HepG2 (cell line): ENCODE measurements around the gene COPS7B. TPM values are rescaled to one million over a fixed set of nuclear protein-coding genes. Genes with fewer than 3 reads are reported as not detected.

Source experiments
- ATAC-seq: fragments of 200-7000 bp; cut with Tn5 transposase; 3 replicates; pipeline ENCODE4 v1.9.1; 2020; ENCODE audit warnings: mild to moderate bottlenecking, moderate library complexity
- BruUV-seq: library from RNA; stranded (reverse); fragments of 400-500 nt; replicated peaks from 2 replicates; lab custom pipeline; 2021; lab: Mats Ljungman, UMichigan
- CTCF ChIA-PET: fragments of 300-600 bp; formaldehyde crosslinking; extraction: SDS; loops from one replicate; lab custom pipeline; 2021; ENCODE audit warnings: low total read pairs, inconsistent platforms, low intra/inter-chr PET ratio; lab: Yijun Ruan, JAX
- POLR2A ChIA-PET: fragments of 350-600 bp; sonication (Branson Sonifier 250); formaldehyde crosslinking; loops from one replicate; lab custom pipeline; 2020; ENCODE audit warnings: antibody characterized with exemption, inconsistent platforms; lab: Yijun Ruan, JAX
- DNase-seq: peaks from one replicate; pipeline ENCODE4 v3.0.0-alpha.2; 2015; ENCODE audit warnings: low spot score
- FAIRE-seq: peaks from 3 replicates; lab custom pipeline; 2011; peaks lifted over from hg19 to GRCh38; lab: Jason Lieb, UNC
- H2AFZ ChIP-seq: one replicate; pipeline ENCODE4 v1.6.1; 2011; ENCODE audit warnings: low read length, inconsistent platforms
- H3K27ac ChIP-seq: fragments of 300-600 bp; 3 replicates; pipeline ENCODE4 v1.8.0; 2011; ENCODE audit warnings: mixed run types, mild to moderate bottlenecking, mixed read lengths, low read length, inconsistent platforms; ENCODE audit not compliant: insufficient read depth; ENCODE audit errors: extremely low read length
- H3K27me3 ChIP-seq, 2 experiments: fragments of 200-600 bp in 1 of 2; 2 replicates in 1 of 2; 3 replicates in 1 of 2; pipeline versions ENCODE4 v1.6.0 to v1.8.0; 2011; ENCODE audit warnings: low read length in 2 of 2, mild to moderate bottlenecking in 2 of 2, moderate library complexity in 2 of 2, inconsistent platforms in 1 of 2; ENCODE audit not compliant: insufficient read depth in 2 of 2, control insufficient read depth in 1 of 2
- H3K36me3 ChIP-seq, 2 experiments: fragments of 200-600 bp in 1 of 2; replicated peaks in 1 of 2; 2 replicates in 1 of 2; 3 replicates in 1 of 2; pipeline versions ENCODE4 v1.5.1 to v1.8.0; 2011; ENCODE audit warnings: low read length in 2 of 2, inconsistent platforms in 1 of 2; ENCODE audit not compliant: insufficient read depth in 2 of 2, control insufficient read depth in 1 of 2
- H3K4me1 ChIP-seq: 2 replicates; pipeline ENCODE4 v1.5.1; 2012; ENCODE audit warnings: low read length, inconsistent platforms; ENCODE audit not compliant: insufficient read depth
- H3K4me2 ChIP-seq: 2 replicates; pipeline ENCODE4 v1.6.0; 2011; ENCODE audit warnings: low read depth, low read length, inconsistent platforms
- H3K4me3 ChIP-seq, 3 experiments: fragments of 200-600 bp in 1 of 3; sonication (generic), shearing (Covaris generic) in 1 of 3; replicated peaks in 1 of 3; 2 replicates each; pipeline ENCODE4 v1.5.1; 2011 to 2016; ENCODE audit warnings: low read length in 3 of 3, inconsistent platforms in 2 of 3, low read depth in 2 of 3, mild to moderate bottlenecking in 2 of 3, control low read depth in 1 of 3, mixed read lengths in 1 of 3; ENCODE audit not compliant: insufficient read depth in 1 of 3
- H3K79me2 ChIP-seq: one replicate; pipeline ENCODE4 v1.6.1; 2011; ENCODE audit warnings: low read length, inconsistent platforms; ENCODE audit not compliant: insufficient read depth
- H3K9ac ChIP-seq: 2 replicates; pipeline ENCODE4 v1.6.0; 2011; ENCODE audit warnings: mild to moderate bottlenecking, low read depth, low read length, inconsistent platforms; ENCODE audit not compliant: insufficient read depth
- H3K9me3 ChIP-seq: 2 replicates; pipeline ENCODE4 v1.5.1; 2012; ENCODE audit warnings: mild to moderate bottlenecking, low read length
- H4K20me1 ChIP-seq: 2 replicates; pipeline ENCODE4 v1.6.0; 2011; ENCODE audit warnings: inconsistent platforms, mild to moderate bottlenecking, low read length, moderate library complexity; ENCODE audit not compliant: insufficient read depth
- AGO1 ChIP-seq: fragments of 200-400 bp; formaldehyde crosslinking; IDR thresholded peaks from 2 replicates; pipeline ENCODE4 v1.6.1; 2017; ENCODE audit warnings: mild to moderate bottlenecking, low read depth, low read length, moderate library complexity; ENCODE audit not compliant: poor library complexity, severe bottlenecking
- CCDC6 ChIP-seq: sonication (generic); formaldehyde crosslinking; IDR thresholded peaks from 2 replicates; pipeline ENCODE4 v1.8.1; 2022; ENCODE audit warnings: mild to moderate bottlenecking, missing genetic modification reagents, moderate library complexity
- GLI4 ChIP-seq: sonication (generic); formaldehyde crosslinking; IDR thresholded peaks from 2 replicates; pipeline ENCODE4 v1.5.1; 2020; ENCODE audit warnings: missing genetic modification reagents, mild to moderate bottlenecking, moderate library complexity, borderline replicate concordance
- HNF4G ChIP-seq, 2 experiments: sonication (generic) in 1 of 2; formaldehyde crosslinking in 1 of 2; IDR thresholded peaks; 2 replicates each; pipeline versions ENCODE4 v1.4.0 to v1.6.1; 2011 to 2020; ENCODE audit warnings: borderline replicate concordance in 2 of 2, low read depth in 2 of 2, mild to moderate bottlenecking in 2 of 2, low read length in 1 of 2, missing genetic modification reagents in 1 of 2, moderate library complexity in 1 of 2
- KAT8 ChIP-seq: IDR thresholded peaks from 2 replicates; pipeline ENCODE4 v1.6.1; 2016; ENCODE audit warnings: missing genetic modification reagents, missing compliant biosample characterization
- KDM6A ChIP-seq: IDR thresholded peaks from 2 replicates; pipeline ENCODE4 v1.6.1; 2016; ENCODE audit warnings: low read depth
- KLF9 ChIP-seq: IDR thresholded peaks from 2 replicates; pipeline ENCODE4 v1.6.1; 2016; ENCODE audit warnings: low read depth
- MAX ChIP-seq: IDR thresholded peaks from 2 replicates; pipeline ENCODE4 v1.6.1; 2012; ENCODE audit warnings: inconsistent platforms
- SRSF4 ChIP-seq: fragments of 200-400 bp; formaldehyde crosslinking; IDR thresholded peaks from one replicate; pipeline ENCODE4 v1.6.1; 2018; ENCODE audit warnings: mild to moderate bottlenecking, low read depth, low read length, moderate library complexity; ENCODE audit not compliant: poor library complexity, severe bottlenecking
- SRY ChIP-seq: sonication (generic); formaldehyde crosslinking; IDR thresholded peaks from 2 replicates; pipeline ENCODE4 v1.8.0; 2022; ENCODE audit warnings: mild to moderate bottlenecking, missing genetic modification reagents
- STAT6 ChIP-seq: sonication (generic); formaldehyde crosslinking; IDR thresholded peaks from 2 replicates; pipeline ENCODE4 v1.4.0; 2020; ENCODE audit warnings: missing genetic modification reagents, mild to moderate bottlenecking, borderline replicate concordance
- TMF1 ChIP-seq: sonication (generic); formaldehyde crosslinking; IDR thresholded peaks from 2 replicates; pipeline ENCODE4 v1.8.1; 2022; ENCODE audit warnings: low read depth, missing genetic modification reagents
- ZBTB42 ChIP-seq: sonication (generic); formaldehyde crosslinking; IDR thresholded peaks from 2 replicates; pipeline ENCODE4 v1.5.0; 2020; ENCODE audit warnings: mild to moderate bottlenecking, missing genetic modification reagents
- ZC3H13 ChIP-seq: sonication (generic); formaldehyde crosslinking; IDR thresholded peaks from 2 replicates; pipeline ENCODE4 v1.8.1; 2023; ENCODE audit warnings: mild to moderate bottlenecking, missing genetic modification reagents, moderate library complexity
- ZNF253 ChIP-seq: sonication (generic); formaldehyde crosslinking; IDR thresholded peaks from 2 replicates; pipeline ENCODE4 v1.8.0; 2022; ENCODE audit warnings: mild to moderate bottlenecking, missing genetic modification reagents, borderline replicate concordance
- ZNF274 ChIP-seq: sonication (generic); formaldehyde crosslinking; IDR thresholded peaks from 2 replicates; pipeline ENCODE4 v1.5.1; 2020; ENCODE audit warnings: mild to moderate bottlenecking, missing genetic modification reagents
- ZNF672 ChIP-seq: sonication (generic); formaldehyde crosslinking; IDR thresholded peaks from 2 replicates; pipeline ENCODE4 v1.8.1; 2022; ENCODE audit warnings: missing genetic modification reagents
- ZNF709 ChIP-seq: sonication (generic); formaldehyde crosslinking; IDR thresholded peaks from 2 replicates; pipeline ENCODE4 v1.5.0; 2020; ENCODE audit warnings: mild to moderate bottlenecking, missing genetic modification reagents
- ZNF768 ChIP-seq: sonication (generic); formaldehyde crosslinking; IDR thresholded peaks from 2 replicates; pipeline ENCODE4 v1.4.0; 2020; ENCODE audit warnings: missing genetic modification reagents
- ZNF777 ChIP-seq: sonication (generic); formaldehyde crosslinking; IDR thresholded peaks from 2 replicates; pipeline ENCODE4 v1.4.0; 2020; ENCODE audit warnings: missing genetic modification reagents
- ZNF816 ChIP-seq: sonication (generic); formaldehyde crosslinking; IDR thresholded peaks from 2 replicates; pipeline ENCODE4 v1.8.0; 2022; ENCODE audit warnings: missing genetic modification reagents, mild to moderate bottlenecking, borderline replicate concordance
- WGBS: methylation state at CpG from one replicate; pipeline ENCODE4 v1.1.6; 2017; ENCODE audit warnings: low lambda C conversion rate; 5-methylcytosine and 5-hydroxymethylcytosine counted together
- in situ Hi-C: cut with HindIII; loops from 2 replicates; pipeline ENCODE4 v1.10.0; 2017; ENCODE audit warnings: low pct_unique_long_range_greater_than_20kb; ENCODE audit not compliant: extremely low pct_ligation_motif_present
- intact Hi-C: fragments of 100-400 bp; cut with micrococcal nuclease; formaldehyde crosslinking; loops from one replicate; pipeline ENCODE4 v1.10.0; 2022; ENCODE audit not compliant: unreplicated experiment
- polyA plus RNA-seq, 8 experiments: library from polyadenylated mRNA; depleted of rRNA in 3 of 8; stranded (reverse) in 7 of 8; unstranded in 1 of 8; fragments of >200 nt; fragmentation: Illumina TruSeq in 4 of 8; extraction: Trizol in 4 of 8; gene quantifications; 2 replicates each; pipeline versions ENCODE4 v1.2.1 to v1.2.3, GENCODE V29; 2011 to 2016; ENCODE audit warnings: low read depth in 4 of 8, missing spikeins in 1 of 8, mixed read lengths in 1 of 8; ENCODE audit not compliant: insufficient read depth in 1 of 8
- total RNA-seq, 5 experiments: library from RNA; depleted of rRNA; stranded (reverse); fragments of >200 nt; fragmentation: Illumina TruSeq; extraction: Trizol; gene quantifications; 2 replicates each; pipeline ENCODE4 v1.2.3, GENCODE V29; 2016; ENCODE audit warnings: low read depth in 1 of 5

COPS7B gene
- total and polyA plus RNA-seq, 2 of the 13 experiments (the other 11 are each of a cell fraction or from before 2014, with no cell fraction given), result 30.6 to 62.7 TPM

- H3K4me1 ChIP-seq, result peaks cover 51% of the 10 kb centered on the region
- H3K9ac ChIP-seq, result peak within 1 kb of the TSS; percentile 77
- H3K36me3 ChIP-seq, result no peaks in the 10 kb centered on the region
- FAIRE-seq (peak; percentile 89), ATAC-seq (peak; percentile 97), DNase-seq (peak; percentile 97)
- peak within 1 kb of the TSS; percentile 70 to 92 (median 88) for H3K4me3 ChIP-seq
- H3K27ac ChIP-seq, result peak within 1 kb of the TSS; percentile 65
- peak within 1 kb of the TSS; percentile 94 for H2AFZ ChIP-seq
- no peaks in the 10 kb centered on the region for H3K9me3 ChIP-seq
- CTCF ChIA-PET, result interaction anchor here (0.6 kb wide), 1 partner anchor 169 kb away, joined by 3 read pairs; no protein-coding TSS in a partner anchor
- H3K79me2 ChIP-seq, result peaks cover 15% of the 10 kb centered on the region
- BruUV-seq, result no TSS peak
- in situ Hi-C loops (no loop called here), intact Hi-C loops (loop anchor here (2.0 kb wide), 3 partner anchors 60 to 168 kb away; no protein-coding TSS in a partner anchor)
- no peaks in the 10 kb centered on the region; a peak in 1 of 5 replicates for H3K27me3 ChIP-seq
- 2% methylated on average over 34 of the region's 67 CpGs for WGBS
- POLR2A ChIA-PET, result interaction anchor here (0.6 to 1.0 kb wide), 9 partner anchors 8 to 769 kb away, joined by 3 to 8 read pairs (median 3); partner anchors contain the start of genes EIF4E2, NCL, PTMA and TIGD1
- H3K4me2 ChIP-seq, result peak within 1 kb of the TSS; percentile 100
- H4K20me1 ChIP-seq, result 0 out of 2 replicates have a peak, but pooled peaks cover 3% of the 10 kb centered on the region
- TF ChIP-seq ZNF672 (CRISPR knock-in tag), result no peak
- TF ChIP-seq ZNF768 (CRISPR knock-in tag), result no peak
- TF ChIP-seq TMF1, result no peak; the same call in 1 of the 2 replicates
- peak; percentile 42; the same call in 1 of the 2 replicates for TF ChIP-seq MAX
- no peak for TF ChIP-seq ZNF709 (CRISPR knock-in tag)
- TF ChIP-seq ZNF816 (CRISPR knock-in tag), result peak; percentile 95; the same call in 1 of the 2 replicates
- TF ChIP-seq CCDC6 (CRISPR knock-in tag), result no peak; the same call in 1 of the 2 replicates
- no peak; the same call in 1 of the 2 replicates for TF ChIP-seq KLF9
- TF ChIP-seq ZNF274 (CRISPR knock-in tag), result peak; percentile 65; the same call in 1 of the 2 replicates
- peak; percentile 88 for TF ChIP-seq ZNF777 (CRISPR knock-in tag)
- TF ChIP-seq ZC3H13, result 0 out of 2 replicates have a peak, but pooled peaks have one; percentile 26
- TF ChIP-seq KAT8 (CRISPR knock-in tag), result no peak
- peak; percentile 58; the same call in 1 of the 2 replicates for TF ChIP-seq STAT6 (CRISPR knock-in tag)
- peak; percentile 7; the same call in 1 of the 2 replicates for TF ChIP-seq GLI4 (CRISPR knock-in tag)
- peak; percentile 80 for TF ChIP-seq AGO1
- no peak for TF ChIP-seq ZNF253 (CRISPR knock-in tag)
- no peak for TF ChIP-seq KDM6A (CRISPR knock-in tag)
- TF ChIP-seq ZBTB42, result no peak; the same call in 1 of the 2 replicates
- TF ChIP-seq HNF4G (IDR thresholded peaks at IDR 0.05; ENCODE audit: borderline replicate concordance, low read depth, low read length), result no peak
- TF ChIP-seq HNF4G (CRISPR knock-in tag; IDR thresholded peaks at IDR 0.05; ENCODE audit: borderline replicate concordance, low read depth), result peak; percentile 65; the same call in 1 of the 2 replicates
- TF ChIP-seq SRY (CRISPR knock-in tag), result 0 out of 2 replicates have a peak, but pooled peaks have one; percentile 75
- no peak for TF ChIP-seq SRSF4
Observed at GRCh38 chr2:231780909-231781797, 5.1 kb upstream of the COPS7B start, which contains the start of gene PDE6D. Gene PDE6D (minus strand): TSS chr2:231781282. CDS start chr2:231781114, 168 bp downstream.
